Non-pigmented ciliary epithelial cell (primary cell): ENCODE measurements around the gene PTGER4.
"Not testable (repeated sequence)": the region's sequence is repeated elsewhere in the genome, so short reads cannot be mapped to it uniquely, and the experiment has no call there.

Experiments
- DNase-seq: peaks from one replicate; pipeline ENCODE4 v3.0.0-alpha.2; 2010; ENCODE audit warnings: low read depth

The PTGER4 gene

GRCh38 chr5:40679913-40680681 lies at the start of gene PTGER4:
TSS of gene PTGER4 (plus strand) at chr5:40679915. CDS start at chr5:40680994, 1,079 bp downstream.
- DNase-seq, result no peak

- DNase-seq, result no peak
Observed at GRCh38 chr5:40630126-40630525, 49.6 kb upstream of the PTGER4 start.

GRCh38 chr5:40631236-40631635 lies 48.5 kb upstream of the PTGER4 start:
- no peak for DNase-seq

GRCh38 chr5:40634154-40634553 lies 45.6 kb upstream of the PTGER4 start:
- DNase-seq, result no peak

GRCh38 chr5:40634593-40634992 lies 45.1 kb upstream of the PTGER4 start:
- DNase-seq, result no peak

- not testable (repeated sequence) for DNase-seq
Observed at GRCh38 chr5:40639531-40639930, 40.2 kb upstream of the PTGER4 start.

GRCh38 chr5:40646266-40646665 lies 33.4 kb upstream of the PTGER4 start:
- DNase-seq, result no peak

GRCh38 chr5:40648150-40648549 lies 31.6 kb upstream of the PTGER4 start:
- no peak for DNase-seq

- DNase-seq, result no peak
Observed at GRCh38 chr5:40649463-40650030, 30.2 kb upstream of the PTGER4 start.

- DNase-seq, result no peak
Observed at GRCh38 chr5:40651201-40651600, 28.5 kb upstream of the PTGER4 start.

GRCh38 chr5:40652441-40653220 lies 27.1 kb upstream of the PTGER4 start:
- no peak for DNase-seq

- DNase-seq, result no peak
Observed at GRCh38 chr5:40653221-40654022, 26.3 kb upstream of the PTGER4 start.

- DNase-seq, result no peak
Observed at GRCh38 chr5:40654377-40654991, 25.2 kb upstream of the PTGER4 start.

- no peak for DNase-seq
Observed at GRCh38 chr5:40655138-40655537, 24.6 kb upstream of the PTGER4 start.

- DNase-seq, result not testable (repeated sequence)
Observed at GRCh38 chr5:40656091-40656490, 23.6 kb upstream of the PTGER4 start.

GRCh38 chr5:40656766-40657165 lies 22.9 kb upstream of the PTGER4 start:
- DNase-seq, result no peak

- no peak for DNase-seq
Observed at GRCh38 chr5:40660751-40661150, 19.0 kb upstream of the PTGER4 start.

GRCh38 chr5:40665635-40666298 lies 13.9 kb upstream of the PTGER4 start:
- DNase-seq, result no peak

- no peak for DNase-seq
Observed at GRCh38 chr5:40666657-40667056, 13.1 kb upstream of the PTGER4 start.

- DNase-seq, result no peak
Observed at GRCh38 chr5:40667161-40667663, 12.5 kb upstream of the PTGER4 start.
